Measurements from ENCODE around the gene ANK2.

The ANK2 gene

DNA sequence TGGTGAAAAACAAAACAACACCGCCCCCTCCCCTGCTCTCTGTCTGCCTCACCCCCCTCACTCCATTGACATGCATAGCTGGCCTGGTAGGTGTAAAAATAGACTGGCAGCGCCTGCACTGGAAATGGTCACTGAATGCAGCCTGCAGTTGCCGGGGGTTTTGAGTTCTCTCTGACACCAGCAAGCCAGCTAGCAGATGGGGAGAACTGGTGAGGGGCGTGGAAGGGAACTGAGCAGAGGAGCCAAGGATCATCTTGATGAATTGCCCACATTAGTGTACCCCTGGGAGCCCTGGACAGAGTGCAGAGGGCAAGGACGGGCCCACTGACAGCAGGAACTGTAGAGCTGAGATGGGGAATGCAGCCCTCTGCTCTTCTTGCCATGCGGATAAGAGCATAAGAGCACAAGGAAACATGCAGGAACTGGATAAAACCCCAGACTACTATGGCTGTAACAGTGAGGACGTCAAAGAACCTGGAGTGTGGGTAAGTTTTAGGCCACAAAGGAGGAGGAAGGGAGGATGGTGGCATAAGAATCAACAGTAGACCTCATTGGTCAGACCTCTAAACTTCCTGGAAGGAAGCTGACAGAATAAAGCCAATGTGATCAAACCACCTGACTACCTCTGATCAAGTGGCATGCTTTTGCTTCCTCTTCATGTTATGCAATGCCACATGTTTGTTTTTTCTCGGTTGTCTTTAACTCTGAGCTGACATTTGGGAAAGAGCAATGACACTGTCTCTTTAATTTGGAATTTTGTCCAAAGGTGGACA is 96.3 kb downstream of the ANK2 start:
- DNase-seq (no peak), ATAC-seq (ENCODE audit: insufficient read depth, low read depth) (peak; percentile 41; the same call in 1 of the 3 replicates)
- no peaks in the 10 kb centered on the region for H3K79me2 ChIP-seq (ENCODE audit: insufficient read depth, low read length)
- TF ChIP-seq, protein P1, sequence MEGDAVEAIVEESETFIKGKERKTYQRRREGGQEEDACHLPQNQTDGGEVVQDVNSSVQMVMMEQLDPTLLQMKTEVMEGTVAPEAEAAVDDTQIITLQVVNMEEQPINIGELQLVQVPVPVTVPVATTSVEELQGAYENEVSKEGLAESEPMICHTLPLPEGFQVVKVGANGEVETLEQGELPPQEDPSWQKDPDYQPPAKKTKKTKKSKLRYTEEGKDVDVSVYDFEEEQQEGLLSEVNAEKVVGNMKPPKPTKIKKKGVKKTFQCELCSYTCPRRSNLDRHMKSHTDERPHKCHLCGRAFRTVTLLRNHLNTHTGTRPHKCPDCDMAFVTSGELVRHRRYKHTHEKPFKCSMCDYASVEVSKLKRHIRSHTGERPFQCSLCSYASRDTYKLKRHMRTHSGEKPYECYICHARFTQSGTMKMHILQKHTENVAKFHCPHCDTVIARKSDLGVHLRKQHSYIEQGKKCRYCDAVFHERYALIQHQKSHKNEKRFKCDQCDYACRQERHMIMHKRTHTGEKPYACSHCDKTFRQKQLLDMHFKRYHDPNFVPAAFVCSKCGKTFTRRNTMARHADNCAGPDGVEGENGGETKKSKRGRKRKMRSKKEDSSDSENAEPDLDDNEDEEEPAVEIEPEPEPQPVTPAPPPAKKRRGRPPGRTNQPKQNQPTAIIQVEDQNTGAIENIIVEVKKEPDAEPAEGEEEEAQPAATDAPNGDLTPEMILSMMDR (IDR thresholded peaks at IDR 0.05; ENCODE audit: borderline replicate concordance, extremely low read depth, low read length, poor library complexity, severe bottlenecking): no peak
- no peak for TF ChIP-seq EZH2 (IDR thresholded peaks at IDR 0.05; ENCODE audit: borderline replicate concordance, low read depth, low read length, severe bottlenecking)
- H3K4me3 ChIP-seq (ENCODE audit: low read depth in 1 of 2, low read length in 2 of 2): no peak overlapping the region
- H3K9ac ChIP-seq (ENCODE audit: low read depth, low read length): no peak overlapping the region
- H3K9me3 ChIP-seq (ENCODE audit: insufficient read depth, low read length, severe bottlenecking): no peaks in the 10 kb centered on the region
- H4K20me1 ChIP-seq (ENCODE audit: insufficient read depth, low read length): no peaks in the 10 kb centered on the region
- H3K4me1 ChIP-seq (ENCODE audit: insufficient read depth, low read length): no peaks in the 10 kb centered on the region
- peak overlapping the region; percentile 48; the same call in 1 of the 2 replicates for H2AFZ ChIP-seq (ENCODE audit: low read depth, low read length)
- H3K4me2 ChIP-seq (ENCODE audit: insufficient read depth, low read length): no peak overlapping the region
- H3K27me3 ChIP-seq (ENCODE audit: insufficient read depth, low read length, poor library complexity): peaks cover 3% of the 10 kb centered on the region
- H3K36me3 ChIP-seq (ENCODE audit: insufficient read depth, low read length): no peaks in the 10 kb centered on the region
- no peak overlapping the region for H3K27ac ChIP-seq (ENCODE audit: low read length)

DNA sequence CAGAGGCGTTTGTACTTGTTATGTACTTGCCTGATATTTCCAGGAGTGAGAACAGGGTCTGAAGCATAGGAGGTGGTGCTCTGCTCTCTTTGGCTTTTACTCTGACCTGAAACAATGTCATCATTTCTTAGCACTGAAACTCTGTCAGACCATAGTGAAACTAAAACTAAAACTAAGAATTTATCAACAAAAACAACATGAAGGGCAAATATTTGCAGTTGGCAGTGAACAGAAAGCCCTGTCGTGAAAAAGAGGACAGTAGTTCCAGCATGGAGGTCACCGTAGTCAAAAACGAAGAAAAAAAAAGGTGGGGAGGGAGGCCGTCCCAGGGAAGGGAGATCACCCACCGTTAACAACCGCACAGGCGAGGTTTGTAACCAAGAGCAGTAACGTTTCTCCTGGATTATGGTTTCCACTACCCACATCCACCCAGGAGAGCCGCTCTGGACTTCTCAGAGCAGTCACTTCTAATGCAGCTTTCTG is 97.5 kb downstream of the ANK2 start:
- Histone ChIP-seq H4K20me1 (ENCODE audit: insufficient read depth, low read length) (no peaks in the 10 kb centered on the region), H2AFZ (ENCODE audit: low read depth, low read length) (peak overlapping the region; percentile 43; the same call in 1 of the 2 replicates), H3K79me2 (ENCODE audit: insufficient read depth, low read length) (no peaks in the 10 kb centered on the region), H3K4me2 (ENCODE audit: insufficient read depth, low read length) (peak overlapping the region; percentile 52; the same call in 1 of the 2 replicates), H3K27me3 (ENCODE audit: insufficient read depth, low read length, poor library complexity) (peaks cover 3% of the 10 kb centered on the region), H3K4me3 (ENCODE audit: low read depth in 1 of 2, low read length in 2 of 2) (peak overlapping the region in 1 of 2 experiments; percentile 22; a peak in 1 of 4 replicates), H3K27ac (ENCODE audit: low read length) (no peak overlapping the region), H3K36me3 (ENCODE audit: insufficient read depth, low read length) (no peaks in the 10 kb centered on the region), H3K4me1 (ENCODE audit: insufficient read depth, low read length) (no peaks in the 10 kb centered on the region), H3K9me3 (ENCODE audit: insufficient read depth, low read length, severe bottlenecking) (no peaks in the 10 kb centered on the region), H3K9ac (ENCODE audit: low read depth, low read length) (no peak overlapping the region)
- DNase-seq (peak; percentile 30), ATAC-seq (ENCODE audit: insufficient read depth, low read depth) (peak; percentile 78)
- TF ChIP-seq, protein P1 (IDR thresholded peaks at IDR 0.05; ENCODE audit: borderline replicate concordance, extremely low read depth, low read length, poor library complexity, severe bottlenecking): no peak
- no peak for TF ChIP-seq EZH2 (IDR thresholded peaks at IDR 0.05; ENCODE audit: borderline replicate concordance, low read depth, low read length, severe bottlenecking)

DNA sequence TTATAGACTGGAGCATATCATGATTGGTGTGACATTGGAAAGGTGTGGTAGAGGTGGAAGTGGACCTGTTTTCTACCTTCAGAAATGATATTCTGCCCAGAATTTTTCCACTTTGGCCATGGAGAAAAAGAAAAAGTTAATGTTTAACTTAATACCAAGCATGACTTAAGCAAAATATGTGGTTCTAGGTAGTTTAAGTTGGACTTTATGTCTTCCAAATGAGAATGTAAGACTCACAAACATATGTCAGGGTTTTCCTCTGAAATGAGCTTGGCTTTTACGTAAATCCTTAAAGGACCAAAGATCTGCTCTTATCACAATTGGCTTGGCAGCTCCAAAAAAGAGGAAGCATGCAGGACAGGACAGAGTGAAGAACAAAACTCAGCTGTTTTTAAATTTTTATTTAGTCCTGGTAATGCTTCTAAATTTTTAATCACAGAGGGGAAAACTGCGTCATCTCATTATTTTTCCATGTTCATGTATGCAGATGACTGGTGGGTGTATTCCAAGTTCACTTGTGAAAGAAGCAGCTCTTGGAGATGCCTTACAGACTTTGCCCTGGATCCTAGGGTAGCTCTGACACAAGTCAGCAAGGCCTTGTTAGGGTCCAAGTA is 98.2 kb downstream of the ANK2 start:
- DNase-seq (no peak), ATAC-seq (ENCODE audit: insufficient read depth, low read depth) (no peak)
- no peak overlapping the region for H3K9ac ChIP-seq (ENCODE audit: low read depth, low read length)
- H4K20me1 ChIP-seq (ENCODE audit: insufficient read depth, low read length): no peaks in the 10 kb centered on the region
- no peaks in the 10 kb centered on the region for H3K36me3 ChIP-seq (ENCODE audit: insufficient read depth, low read length)
- H3K4me1 ChIP-seq (ENCODE audit: insufficient read depth, low read length): no peaks in the 10 kb centered on the region
- H2AFZ ChIP-seq (ENCODE audit: low read depth, low read length): no peak overlapping the region
- H3K27ac ChIP-seq (ENCODE audit: low read length): no peak overlapping the region
- H3K9me3 ChIP-seq (ENCODE audit: insufficient read depth, low read length, severe bottlenecking): no peaks in the 10 kb centered on the region
- H3K27me3 ChIP-seq (ENCODE audit: insufficient read depth, low read length, poor library complexity): peaks cover 3% of the 10 kb centered on the region
- TF ChIP-seq, protein P1 (IDR thresholded peaks at IDR 0.05; ENCODE audit: borderline replicate concordance, extremely low read depth, low read length, poor library complexity, severe bottlenecking): no peak
- TF ChIP-seq EZH2 (IDR thresholded peaks at IDR 0.05; ENCODE audit: borderline replicate concordance, low read depth, low read length, severe bottlenecking): no peak
- H3K4me3 ChIP-seq (ENCODE audit: low read depth in 1 of 2, low read length in 2 of 2): no peak overlapping the region
- H3K79me2 ChIP-seq (ENCODE audit: insufficient read depth, low read length): no peaks in the 10 kb centered on the region
- H3K4me2 ChIP-seq (ENCODE audit: insufficient read depth, low read length): peak overlapping the region; percentile 52; the same call in 1 of the 2 replicates
